Heart right ventricle (tissue), 16 donors: ENCODE data around the gene C11orf58. TPM values are rescaled to one million over a fixed set of nuclear protein-coding genes. Genes with fewer than 3 reads are reported as not detected.

Experiments
- ATAC-seq, 8 donors: fragments of 200-7000 bp; cut with Tn5 transposase; one replicate each; pipeline ENCODE4 v1.9.1; 2020; ENCODE audit warnings: mild to moderate bottlenecking in 8 of 8, moderate library complexity in 8 of 8, moderate number of reproducible peaks in 1 of 8
- DNase-seq, 2 donors: peaks; one replicate each; pipeline ENCODE4 v3.0.0-alpha.2; 2020
- H3K27ac ChIP-seq, 10 donors: fragments of 200-600 bp; sonication (generic) in 2 of 10; one replicate each; pipeline versions ENCODE4 v1.5.0 to v1.8.0; 2020 to 2022; ENCODE audit warnings: mild to moderate bottlenecking in 3 of 10
- H3K27me3 ChIP-seq, 7 donors: fragments of 200-600 bp; one replicate each; pipeline ENCODE4 v1.8.0; 2021 to 2022; ENCODE audit warnings: mild to moderate bottlenecking in 2 of 7
- H3K36me3 ChIP-seq, 9 donors: fragments of 200-600 bp; sonication (generic) in 1 of 9; one replicate each; pipeline versions ENCODE4 v1.5.0 to v1.8.0; 2020 to 2022; ENCODE audit warnings: mild to moderate bottlenecking in 2 of 9
- H3K4me1 ChIP-seq, 9 donors: fragments of 200-600 bp; sonication (generic) in 1 of 9; one replicate each; pipeline versions ENCODE4 v1.5.0 to v1.8.0; 2020 to 2022; ENCODE audit warnings: mild to moderate bottlenecking in 4 of 9
- H3K4me3 ChIP-seq, 10 donors: fragments of 200-600 bp; sonication (generic) in 2 of 10; one replicate each; pipeline versions ENCODE4 v1.5.0 to v1.8.0; 2020 to 2022; ENCODE audit warnings: mild to moderate bottlenecking in 7 of 10, moderate library complexity in 2 of 10
- H3K9me3 ChIP-seq, 11 donors: fragments of 200-600 bp in 10 of 11; sonication (generic) in 2 of 11; one replicate each; pipeline versions ENCODE4 v1.5.0 to v1.8.0; 2013 to 2022; ENCODE audit warnings: mild to moderate bottlenecking in 2 of 11, control low read depth in 1 of 11, moderate library complexity in 1 of 11
- CTCF ChIP-seq, 9 donors: fragments of 200-600 bp; sonication (generic) in 2 of 9; IDR thresholded peaks; one replicate each; pipeline versions ENCODE4 v1.5.0 to v1.8.0; 2021 to 2022; ENCODE audit warnings: antibody characterized with exemption in 9 of 9, mild to moderate bottlenecking in 5 of 9, moderate library complexity in 1 of 9
- WGBS, 2 donors: extraction: QIAGEN DNeasy Blood & Tissue Kit; methylation state at CpG; one replicate each; pipeline ENCODE4 v1.1.7; 2013; ENCODE audit warnings: inconsistent platforms in 1 of 2; 5-methylcytosine and 5-hydroxymethylcytosine counted together
- intact Hi-C, 10 donors: fragments of 100-400 bp; cut with DNase I; formaldehyde crosslinking; loops; one replicate each; pipeline versions ENCODE4 v1.11.1 to v1.14.2; 2022
- polyA plus RNA-seq, 2 donors: library from polyadenylated mRNA; stranded (reverse); fragments of 200-250 nt; gene quantifications; one replicate each; pipeline ENCODE4 v1.2.3, GENCODE V29; 2013
- total RNA-seq, 10 donors: library from RNA; stranded (reverse); fragmentation: NEBNext Ultra II Directional in 3 of 10; extraction: Animal tissue kit (Norgen Biotek cat#: 25700) in 3 of 10; gene quantifications; one replicate each; pipeline versions ENCODE4 v1.2.1 to v1.2.4, GENCODE V29; 2021 to 2023
- donor health status: Arrhythmogenic right ventricular cardiomyopathy.
- donor health status: ischemic (EF 13 %, LVEDD 7.1; RV severe dilation, severe dysfunction).
- donor health status: healthy with polysubstance abuse.
- donor health status: DM: no; HTN: yes; CAD: no.
- donor health status: DM: no; HTN: no; CAD: no.
- donor health status: ischemic (EF 25% LVEDD 6.9; RV normal size, moderate dysfunction).
- donor health status: ischemic (EF 25% LVEDD 5.7; RV mildly dilated, moderate dysfunction).
- donor health status: healthy.
- donor health status: DM: yes; HTN: yes; CAD: no.
- donor health status: Ischemic cardiomyopathy.
- donor health status: ischemic (EF 35%, LVEDD 5.7; RV mildly dilated, moderate dysfunction).
- donor health status: nonischemic (EF 11% LVEDD 7.7; RV severe dilation, severe dysfunction).
- donor health status: DM: yes; HTN: yes; CAD: no.
- donor health status: PGD.
- donor health status: ischemic (EF 29% LVEDD 5.4; RV normal size, mild dysfunction).
- donor health status: nonischemic (EF 23%, LVEDD 6.1; RV moderate dilation, normal function).

Gene C11orf58
- total and polyA plus RNA-seq, 12 donors: 70.2 to 141 (median 107) TPM

GRCh38 chr11:16767957-16768356 is 29.5 kb downstream of the C11orf58 start:
- Histone ChIP-seq H3K36me3 (no peaks in the 10 kb centered on the region), H3K4me1 (no peaks in the 10 kb centered on the region), H3K9me3 (no peaks in the 10 kb centered on the region), H3K4me3 (no peak overlapping the region), H3K27ac (no peak overlapping the region), H3K27me3 (no peaks in the 10 kb centered on the region)
- no peak for DNase-seq
- intact Hi-C loops: no loop called here
- WGBS, 2 donors: 87 to 89% methylated on average over 4 of the region's 4 CpGs
- no peak for ATAC-seq
- TF ChIP-seq CTCF (IDR thresholded peaks at IDR 0.05): no peak

GRCh38 chr11:16769386-16769785 is 30.9 kb downstream of the C11orf58 start:
- Histone ChIP-seq H3K36me3 (no peaks in the 10 kb centered on the region), H3K27me3 (no peaks in the 10 kb centered on the region), H3K4me1 (no peaks in the 10 kb centered on the region), H3K27ac (no peak overlapping the region), H3K9me3 (no peaks in the 10 kb centered on the region), H3K4me3 (no peak overlapping the region)
- intact Hi-C loops: no loop called here
- DNase-seq (no peak), ATAC-seq (no peak)
- 95% methylated on average over 4 of the region's 4 CpGs for WGBS, 2 donors
- no peak for TF ChIP-seq CTCF (IDR thresholded peaks at IDR 0.05)

GRCh38 chr11:16770016-16770415 is 31.6 kb downstream of the C11orf58 start:
- DNase-seq (no peak), ATAC-seq (no peak)
- no peak for TF ChIP-seq CTCF (IDR thresholded peaks at IDR 0.05)
- H3K27ac ChIP-seq: no peak overlapping the region
- intact Hi-C loops: no loop called here
- H3K9me3 ChIP-seq: no peaks in the 10 kb centered on the region
- H3K27me3 ChIP-seq: no peaks in the 10 kb centered on the region
- WGBS, 2 donors: 80 to 81% methylated on average over 11 of the region's 11 CpGs
- H3K4me3 ChIP-seq: no peak overlapping the region
- no peaks in the 10 kb centered on the region for H3K36me3 ChIP-seq
- H3K4me1 ChIP-seq: no peaks in the 10 kb centered on the region

- DNase-seq (no peak), ATAC-seq (no peak)
- peaks cover 0 to 8% (median 0%) of the 10 kb centered on the region in 9 donors for H3K4me1 ChIP-seq
- no peak overlapping the region for H3K4me3 ChIP-seq
- intact Hi-C loops: no loop called here
- no peaks in the 10 kb centered on the region for H3K9me3 ChIP-seq
- H3K36me3 ChIP-seq: no peaks in the 10 kb centered on the region
- no peak for TF ChIP-seq CTCF (IDR thresholded peaks at IDR 0.05)
- H3K27ac ChIP-seq: no peak overlapping the region
- H3K27me3 ChIP-seq: no peaks in the 10 kb centered on the region
- 83 to 88% methylated on average over 12 of the region's 12 CpGs for WGBS, 2 donors
Observed at GRCh38 chr11:16771350-16772140, 33.1 kb downstream of the C11orf58 start.
